ENCODE results near the gene ELMO1. TPM values are rescaled to one million over a fixed set of nuclear protein-coding genes. Genes with fewer than 3 reads are reported as not detected.

ELMO1 gene
- total RNA-seq, 1 donor from 2014 or later, result 66.1 TPM

GRCh38 chr7:37031571-37032257 is 416.9 kb downstream of the ELMO1 start:
- H3K27me3 Mint-ChIP-seq, result no peaks in the 10 kb centered on the region
- no peak overlapping the region for H3K4me3 Mint-ChIP-seq (ENCODE audit: low read depth)
- H3K9me3 Mint-ChIP-seq (ENCODE audit: low read depth), result peaks cover 4% of the 10 kb centered on the region
- DNase-seq (ENCODE audit: low spot score, unreplicated experiment), result no peak
- H3K36me3 Mint-ChIP-seq (ENCODE audit: insufficient read depth), result peaks cover 13% of the 10 kb centered on the region
- peak overlapping the region; percentile 96 for H3K27ac Mint-ChIP-seq
- no peak for TF ChIP-seq CTCF (IDR thresholded peaks at IDR 0.05; ENCODE audit: unreplicated experiment)
- H3K4me1 Mint-ChIP-seq (ENCODE audit: low read depth), result peaks cover 13% of the 10 kb centered on the region

GRCh38 chr7:37028909-37029440 is 419.7 kb downstream of the ELMO1 start:
- DNase-seq (ENCODE audit: low spot score, unreplicated experiment), result no peak
- H3K4me1 Mint-ChIP-seq (ENCODE audit: low read depth), result peaks cover 16% of the 10 kb centered on the region
- H3K9me3 Mint-ChIP-seq (ENCODE audit: low read depth), result peaks cover 4% of the 10 kb centered on the region
- no peaks in the 10 kb centered on the region for H3K27me3 Mint-ChIP-seq
- TF ChIP-seq CTCF (IDR thresholded peaks at IDR 0.05; ENCODE audit: unreplicated experiment), result no peak
- H3K36me3 Mint-ChIP-seq (ENCODE audit: insufficient read depth), result peaks cover 11% of the 10 kb centered on the region
- H3K4me3 Mint-ChIP-seq (ENCODE audit: low read depth), result no peak overlapping the region
- no peak overlapping the region for H3K27ac Mint-ChIP-seq

- no peaks in the 10 kb centered on the region for H3K27me3 Mint-ChIP-seq
- TF ChIP-seq CTCF (IDR thresholded peaks at IDR 0.05; ENCODE audit: unreplicated experiment), result no peak
- H3K9me3 Mint-ChIP-seq (ENCODE audit: low read depth), result no peaks in the 10 kb centered on the region
- no peak for DNase-seq (ENCODE audit: low spot score, unreplicated experiment)
- H3K4me3 Mint-ChIP-seq (ENCODE audit: low read depth), result no peak overlapping the region
- peaks cover 13% of the 10 kb centered on the region for H3K4me1 Mint-ChIP-seq (ENCODE audit: low read depth)
- peaks cover 8% of the 10 kb centered on the region for H3K36me3 Mint-ChIP-seq (ENCODE audit: insufficient read depth)
- H3K27ac Mint-ChIP-seq, result no peak overlapping the region
These were observed 420.9 kb downstream of the ELMO1 start for GRCh38 chr7:37027557-37028341.

GRCh38 chr7:37027104-37027503 is 421.6 kb downstream of the ELMO1 start:
- Mint-ChIP-seq H3K27me3 (no peaks in the 10 kb centered on the region), H3K4me3 (ENCODE audit: low read depth) (no peak overlapping the region), H3K36me3 (ENCODE audit: insufficient read depth) (peaks cover 6% of the 10 kb centered on the region), H3K4me1 (ENCODE audit: low read depth) (peaks cover 12% of the 10 kb centered on the region), H3K27ac (no peak overlapping the region), H3K9me3 (ENCODE audit: low read depth) (no peaks in the 10 kb centered on the region)
- no peak for DNase-seq (ENCODE audit: low spot score, unreplicated experiment)
- no peak for TF ChIP-seq CTCF (IDR thresholded peaks at IDR 0.05; ENCODE audit: unreplicated experiment)

GRCh38 chr7:37018954-37019353 is 429.7 kb downstream of the ELMO1 start:
- Mint-ChIP-seq H3K27me3 (no peaks in the 10 kb centered on the region), H3K4me3 (ENCODE audit: low read depth) (no peak overlapping the region), H3K36me3 (ENCODE audit: insufficient read depth) (peaks cover 8% of the 10 kb centered on the region), H3K4me1 (ENCODE audit: low read depth) (peaks cover 34% of the 10 kb centered on the region), H3K9me3 (ENCODE audit: low read depth) (peaks cover 3% of the 10 kb centered on the region), H3K27ac (no peak overlapping the region)
- TF ChIP-seq CTCF (IDR thresholded peaks at IDR 0.05; ENCODE audit: unreplicated experiment), result no peak
- DNase-seq (ENCODE audit: low spot score, unreplicated experiment), result no peak
